GM18526 (cell line): Measurements from ENCODE around the gene ACTL9.

Experiments used
- POLR2A ChIP-seq: IDR thresholded peaks from 3 replicates; pipeline ENCODE4 v1.6.1; 2011; ENCODE audit not compliant: insufficient read length; ENCODE audit errors: extremely low read depth

ACTL9 gene, protein sequence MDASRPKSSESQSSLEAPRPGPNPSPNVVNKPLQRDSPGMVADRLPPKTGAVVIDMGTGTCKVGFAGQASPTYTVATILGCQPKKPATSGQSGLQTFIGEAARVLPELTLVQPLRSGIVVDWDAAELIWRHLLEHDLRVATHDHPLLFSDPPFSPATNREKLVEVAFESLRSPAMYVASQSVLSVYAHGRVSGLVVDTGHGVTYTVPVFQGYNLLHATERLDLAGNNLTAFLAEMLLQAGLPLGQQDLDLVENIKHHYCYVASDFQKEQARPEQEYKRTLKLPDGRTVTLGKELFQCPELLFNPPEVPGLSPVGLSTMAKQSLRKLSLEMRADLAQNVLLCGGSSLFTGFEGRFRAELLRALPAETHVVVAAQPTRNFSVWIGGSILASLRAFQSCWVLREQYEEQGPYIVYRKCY

DNA sequence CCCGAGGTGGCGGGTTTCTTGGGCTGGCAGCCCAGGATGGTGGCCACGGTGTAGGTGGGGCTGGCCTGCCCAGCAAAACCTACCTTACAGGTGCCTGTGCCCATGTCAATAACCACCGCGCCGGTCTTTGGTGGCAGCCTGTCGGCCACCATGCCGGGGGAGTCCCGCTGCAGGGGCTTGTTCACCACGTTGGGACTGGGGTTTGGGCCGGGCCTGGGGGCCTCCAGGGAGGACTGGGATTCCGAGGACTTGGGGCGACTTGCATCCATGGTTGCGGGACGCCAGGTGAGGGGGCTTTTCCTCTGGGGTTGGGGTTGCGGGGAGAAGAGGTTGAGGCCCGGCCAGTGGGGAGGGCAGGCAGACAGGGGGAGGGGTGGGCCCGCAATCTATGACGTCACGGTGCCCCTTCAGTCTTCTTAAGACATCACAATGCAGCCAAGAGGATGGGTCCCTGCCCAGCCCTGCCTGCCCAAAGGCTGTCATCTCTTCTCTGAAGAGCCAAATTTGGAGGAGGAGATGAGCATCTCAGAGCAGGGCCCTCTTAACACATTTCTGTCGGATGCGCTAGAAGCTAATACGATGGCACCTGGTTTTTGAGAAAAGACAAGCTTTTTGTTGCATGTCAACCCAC, at the start of gene ACTL9:
TSS of gene ACTL9 (minus strand) at position 363 of the 631 bp plus-strand sequence. CDS start at position 269, 94 bp downstream.
- no peak for TF ChIP-seq POLR2A

DNA sequence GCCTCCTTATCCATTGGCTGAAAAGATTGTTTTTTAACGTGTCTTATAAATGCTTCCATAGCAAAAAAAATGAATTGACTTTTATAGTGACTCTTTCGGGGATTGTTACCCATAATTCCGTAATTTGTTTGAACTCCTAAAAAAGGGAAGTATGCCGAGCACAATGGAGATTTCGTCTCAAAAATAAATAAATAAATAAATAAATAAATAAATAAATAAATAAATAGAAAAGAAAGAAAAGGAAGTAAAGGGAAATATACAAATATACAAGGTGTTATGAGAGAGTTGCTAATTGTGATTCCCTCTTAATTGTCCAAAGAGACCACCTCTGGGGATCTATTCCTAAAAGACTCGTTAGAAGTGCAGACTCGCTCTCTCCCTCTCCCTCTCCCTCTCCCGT, 39.8 kb upstream of the ACTL9 start:
- no peak for TF ChIP-seq POLR2A

DNA sequence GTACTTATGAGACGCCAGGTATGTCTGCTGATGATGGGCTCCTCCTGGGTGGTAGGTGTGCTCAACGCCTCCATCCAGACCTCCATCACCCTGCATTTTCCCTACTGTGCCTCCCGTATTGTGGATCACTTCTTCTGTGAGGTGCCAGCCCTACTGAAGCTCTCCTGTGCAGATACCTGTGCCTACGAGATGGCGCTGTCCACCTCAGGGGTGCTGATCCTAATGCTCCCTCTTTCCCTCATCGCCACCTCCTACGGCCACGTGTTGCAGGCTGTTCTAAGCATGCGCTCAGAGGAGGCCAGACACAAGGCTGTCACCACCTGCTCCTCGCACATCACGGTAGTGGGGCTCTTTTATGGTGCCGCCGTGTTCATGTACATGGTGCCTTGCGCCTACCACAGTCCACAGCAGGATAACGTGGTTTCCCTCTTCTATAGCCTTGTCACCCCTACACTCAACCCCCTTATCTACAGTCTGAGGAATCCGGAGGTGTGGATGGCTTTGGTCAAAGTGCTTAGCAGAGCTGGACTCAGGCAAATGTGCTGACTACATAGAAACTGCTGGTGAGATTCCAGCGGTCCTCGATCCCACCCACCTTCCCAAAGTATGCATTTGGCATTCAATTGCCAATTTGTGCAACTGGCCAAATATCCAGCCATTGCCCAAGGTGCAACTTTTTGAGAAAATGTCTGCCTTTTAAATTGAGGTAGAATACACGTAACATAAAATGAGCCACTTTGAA, 33.0 kb upstream of the ACTL9 start:
- TF ChIP-seq POLR2A: no peak

DNA sequence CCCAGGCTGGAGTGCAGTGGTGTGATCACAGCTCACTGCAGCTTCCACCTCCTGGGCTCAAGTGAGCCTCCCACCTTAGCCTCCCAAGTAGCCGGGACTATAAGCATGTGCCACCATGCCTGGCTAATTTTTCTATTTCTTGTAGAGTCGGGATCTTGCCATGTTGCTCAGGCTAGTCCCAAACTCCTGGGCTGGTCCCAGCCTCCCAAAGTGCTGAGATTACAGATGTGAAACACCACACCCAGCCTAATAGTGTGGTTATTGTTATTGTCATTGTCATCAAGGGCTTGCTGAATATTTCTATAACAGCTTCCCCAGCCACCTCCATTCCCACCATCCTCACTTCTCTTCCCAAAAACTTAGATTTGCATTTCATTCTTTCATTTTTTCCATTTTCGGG, 25.7 kb upstream of the ACTL9 start:
- TF ChIP-seq POLR2A: no peak

DNA sequence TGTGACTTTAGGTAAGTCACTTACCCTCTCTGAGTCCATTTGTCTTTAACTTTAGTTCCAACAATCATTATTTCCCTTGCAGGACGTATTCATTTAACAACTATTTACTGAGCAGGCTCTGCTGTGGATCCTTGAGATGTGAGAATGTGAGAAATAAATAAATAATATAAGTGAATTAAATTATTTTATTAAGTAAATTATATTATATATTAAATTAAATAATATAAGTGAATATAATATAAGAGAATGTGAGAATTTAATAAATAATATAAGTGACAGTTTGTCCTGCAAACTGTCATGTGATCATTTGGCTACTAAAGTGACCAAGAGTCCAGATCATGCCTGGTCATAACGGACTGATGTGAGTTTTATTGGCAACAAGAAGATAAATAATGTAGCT, 23.4 kb upstream of the ACTL9 start:
- TF ChIP-seq POLR2A: no peak

DNA sequence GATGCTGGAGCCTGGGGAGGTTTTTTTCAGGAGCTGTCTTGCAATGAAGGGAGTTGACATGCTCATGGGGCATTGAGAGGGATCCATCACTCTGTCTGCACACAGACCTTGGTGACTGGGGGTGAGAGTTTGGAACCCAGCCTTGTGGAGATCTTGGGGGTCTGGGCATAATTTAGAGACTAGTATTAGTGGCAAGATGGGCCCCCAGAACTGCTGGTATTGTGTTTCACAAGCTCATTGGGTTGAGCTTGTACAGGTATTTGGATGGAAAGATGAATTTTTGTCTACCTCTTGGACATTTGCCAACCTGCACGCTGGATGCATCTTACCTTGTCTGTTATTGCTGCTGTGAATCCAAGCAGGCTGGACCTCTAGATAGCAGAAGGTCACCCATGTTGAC, 22.7 kb upstream of the ACTL9 start, which contains the start of gene OR2Z1:
TSS of gene OR2Z1 (plus strand) at position 301 of the 400 bp plus-strand sequence. CDS start 9,395 bp downstream, outside the sequence.
- TF ChIP-seq POLR2A: no peak

DNA sequence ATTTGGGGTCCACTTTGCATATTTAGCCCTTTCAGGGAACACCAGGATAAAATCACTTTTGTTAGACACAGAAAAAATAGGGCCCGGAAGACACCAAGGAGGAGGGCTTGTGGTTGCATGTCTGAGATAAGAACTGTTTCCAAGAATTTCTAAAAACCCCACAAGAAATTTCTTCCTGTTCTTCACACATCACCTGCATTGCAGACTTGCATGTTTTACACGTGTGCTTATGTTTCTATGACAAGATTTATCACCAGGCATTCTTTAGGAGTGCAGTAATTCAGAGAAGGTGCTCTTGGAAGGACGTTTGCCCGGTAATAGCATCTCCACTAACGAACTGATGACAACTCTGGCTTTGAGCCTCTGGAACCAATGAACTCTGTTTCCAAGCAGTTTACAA, 7.1 kb upstream of the ACTL9 start:
- TF ChIP-seq POLR2A: no peak

DNA sequence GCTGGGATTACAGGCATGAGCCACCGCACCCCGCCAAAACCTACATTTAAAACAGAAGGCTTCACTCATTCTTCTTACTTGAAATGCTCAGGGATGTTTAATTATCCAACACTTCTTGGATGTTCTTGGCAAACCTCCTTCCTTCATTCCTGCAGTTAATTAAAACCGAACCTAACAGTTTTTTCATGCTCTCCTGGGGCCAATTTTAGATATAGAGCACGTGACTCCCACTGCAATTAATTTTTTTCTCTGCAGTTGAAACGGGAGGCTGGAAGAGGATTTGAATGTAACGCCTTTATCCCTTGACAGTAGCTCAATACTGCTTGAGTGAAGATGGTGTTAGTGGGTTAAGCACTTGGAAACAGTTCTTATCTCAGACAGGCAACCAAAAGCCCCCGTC, 4.6 kb upstream of the ACTL9 start:
- TF ChIP-seq POLR2A: no peak

DNA sequence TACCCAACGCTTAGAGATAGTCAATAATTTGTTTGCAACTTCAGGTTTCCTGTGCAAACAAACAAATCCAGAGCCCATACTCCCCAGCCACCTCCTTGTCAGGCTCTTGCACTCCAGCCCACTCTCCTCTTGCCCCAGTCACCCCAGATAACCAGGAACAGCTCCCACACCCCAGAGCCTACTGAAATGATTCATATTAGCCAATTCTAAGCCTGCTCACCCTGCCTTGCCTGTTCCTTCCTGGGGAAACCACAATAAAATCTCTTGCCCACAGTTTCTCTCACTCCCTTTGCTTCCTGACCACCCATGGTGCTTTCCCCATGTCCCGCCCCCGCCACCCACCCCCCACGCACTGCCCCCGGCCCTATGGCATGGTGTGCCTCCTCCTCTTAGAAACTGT, 3.8 kb upstream of the ACTL9 start:
- no peak for TF ChIP-seq POLR2A

DNA sequence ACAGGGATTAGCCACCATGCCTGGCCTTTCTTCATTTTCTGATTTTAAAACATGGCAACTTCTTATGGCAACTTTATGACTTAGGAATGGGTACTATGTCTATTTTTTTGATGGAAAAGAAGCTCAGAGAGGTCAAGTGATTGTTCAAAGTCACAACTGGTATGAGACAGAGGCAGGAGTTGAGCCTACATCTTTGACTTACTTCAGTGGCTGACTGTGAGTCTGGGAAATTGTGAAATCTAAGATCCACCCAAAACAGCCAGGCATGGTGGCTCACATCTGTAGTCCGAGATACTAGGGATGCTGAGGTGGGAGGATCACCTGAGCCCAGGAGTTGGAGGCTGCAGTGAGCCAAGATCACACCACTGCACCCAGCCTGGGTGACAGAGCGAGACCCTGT, 2.4 kb upstream of the ACTL9 start:
- no peak for TF ChIP-seq POLR2A

DNA sequence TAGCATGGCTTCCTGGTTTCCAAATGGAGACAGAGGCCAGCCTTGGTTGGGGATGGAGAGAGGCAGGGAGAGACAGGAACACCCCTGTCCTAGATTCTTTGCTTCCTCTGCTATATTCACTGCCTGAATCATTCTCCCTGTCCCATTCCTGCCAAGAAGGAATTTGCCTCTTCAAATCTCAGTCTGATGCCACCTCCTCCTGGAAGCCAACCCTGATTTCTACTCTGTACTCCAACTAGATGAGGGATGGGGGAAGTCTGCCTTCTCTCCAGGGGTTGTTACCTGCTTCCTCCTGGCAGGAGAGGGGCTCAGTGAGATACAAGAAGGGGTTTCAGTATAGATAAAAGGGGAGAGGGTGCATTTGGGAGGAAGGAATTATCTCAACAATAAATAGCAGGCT, 1.3 kb upstream of the ACTL9 start:
- no peak for TF ChIP-seq POLR2A

DNA sequence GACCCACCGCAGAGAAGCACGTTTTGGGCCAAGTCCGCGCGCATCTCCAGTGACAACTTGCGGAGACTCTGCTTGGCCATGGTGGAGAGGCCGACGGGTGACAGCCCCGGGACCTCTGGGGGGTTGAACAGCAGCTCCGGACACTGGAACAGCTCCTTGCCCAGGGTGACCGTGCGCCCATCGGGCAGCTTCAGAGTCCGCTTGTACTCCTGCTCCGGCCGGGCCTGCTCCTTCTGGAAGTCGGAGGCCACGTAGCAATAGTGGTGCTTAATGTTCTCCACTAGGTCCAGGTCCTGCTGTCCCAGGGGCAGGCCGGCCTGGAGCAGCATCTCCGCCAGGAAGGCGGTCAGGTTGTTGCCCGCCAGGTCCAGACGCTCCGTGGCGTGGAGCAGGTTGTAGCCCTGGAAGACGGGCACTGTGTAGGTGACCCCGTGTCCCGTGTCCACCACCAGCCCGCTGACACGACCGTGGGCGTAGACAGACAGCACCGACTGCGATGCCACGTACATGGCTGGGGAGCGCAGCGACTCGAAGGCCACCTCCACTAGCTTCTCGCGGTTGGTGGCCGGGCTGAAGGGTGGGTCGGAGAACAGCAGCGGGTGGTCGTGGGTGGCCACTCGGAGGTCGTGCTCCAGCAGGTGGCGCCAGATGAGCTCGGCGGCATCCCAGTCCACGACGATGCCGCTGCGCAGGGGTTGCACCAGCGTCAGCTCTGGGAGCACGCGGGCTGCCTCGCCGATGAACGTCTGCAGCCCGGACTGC, 743 bp downstream of the ACTL9 start:
- no peak for TF ChIP-seq POLR2A

DNA sequence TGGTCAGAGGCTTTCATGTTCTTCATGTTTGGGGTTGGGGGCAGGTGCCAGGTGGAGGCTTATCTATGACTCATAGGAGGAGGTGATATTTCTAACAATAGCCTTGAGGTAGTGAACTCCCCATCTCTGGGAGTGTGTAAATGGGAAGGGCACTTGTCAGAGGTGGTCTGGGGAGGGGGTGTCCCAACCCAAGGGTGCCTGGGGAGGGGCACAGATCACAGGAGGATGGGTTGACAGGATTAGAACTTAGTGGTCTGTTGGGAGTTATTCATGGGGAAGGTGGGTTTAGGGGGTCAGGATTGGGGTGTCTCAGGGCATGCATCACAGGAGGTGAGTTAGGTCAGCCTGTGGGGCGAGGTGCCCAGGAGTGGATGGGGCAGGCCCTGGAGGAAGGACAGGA, 1.6 kb downstream of the ACTL9 start:
- no peak for TF ChIP-seq POLR2A

DNA sequence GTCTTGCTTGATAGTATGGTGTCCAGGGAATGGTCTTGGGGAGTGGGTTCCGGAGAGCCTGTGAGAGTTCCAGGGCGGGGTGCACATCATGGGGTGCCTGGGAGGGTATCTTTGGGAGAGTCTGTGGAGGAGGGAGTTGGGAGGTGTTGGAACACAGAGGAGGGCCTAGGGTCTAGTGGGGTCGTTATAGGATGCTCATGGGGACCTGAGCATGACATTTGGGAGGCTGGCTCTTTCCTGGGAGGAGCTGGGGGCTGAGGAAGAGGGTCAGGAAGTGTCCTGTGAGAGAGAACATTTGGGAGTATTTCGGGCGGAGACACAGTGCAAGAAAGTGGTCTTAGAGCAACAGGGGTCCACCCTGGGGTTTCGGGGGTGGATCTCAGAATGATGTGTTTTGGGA, 2.7 kb downstream of the ACTL9 start:
- TF ChIP-seq POLR2A: no peak

DNA sequence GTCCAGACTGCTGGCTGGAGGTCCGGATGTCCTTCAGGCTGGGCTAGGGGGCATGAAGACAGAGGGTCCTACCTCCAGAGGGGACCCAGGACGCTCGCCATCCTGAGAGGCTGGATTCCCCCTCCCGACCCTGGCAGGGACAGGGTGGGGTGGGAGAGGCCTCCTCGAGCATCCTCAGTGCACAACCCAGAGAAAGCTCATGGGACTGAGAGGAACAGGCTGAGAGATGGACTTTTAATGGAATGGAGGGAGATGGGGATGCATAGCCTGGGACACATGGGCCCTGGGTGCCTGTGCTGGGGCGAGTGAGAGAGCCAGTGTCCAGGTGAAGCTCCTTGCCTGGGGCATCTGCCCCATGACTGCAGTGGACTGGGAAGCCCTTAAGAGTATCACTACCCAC, 3.1 kb downstream of the ACTL9 start:
- no peak for TF ChIP-seq POLR2A

DNA sequence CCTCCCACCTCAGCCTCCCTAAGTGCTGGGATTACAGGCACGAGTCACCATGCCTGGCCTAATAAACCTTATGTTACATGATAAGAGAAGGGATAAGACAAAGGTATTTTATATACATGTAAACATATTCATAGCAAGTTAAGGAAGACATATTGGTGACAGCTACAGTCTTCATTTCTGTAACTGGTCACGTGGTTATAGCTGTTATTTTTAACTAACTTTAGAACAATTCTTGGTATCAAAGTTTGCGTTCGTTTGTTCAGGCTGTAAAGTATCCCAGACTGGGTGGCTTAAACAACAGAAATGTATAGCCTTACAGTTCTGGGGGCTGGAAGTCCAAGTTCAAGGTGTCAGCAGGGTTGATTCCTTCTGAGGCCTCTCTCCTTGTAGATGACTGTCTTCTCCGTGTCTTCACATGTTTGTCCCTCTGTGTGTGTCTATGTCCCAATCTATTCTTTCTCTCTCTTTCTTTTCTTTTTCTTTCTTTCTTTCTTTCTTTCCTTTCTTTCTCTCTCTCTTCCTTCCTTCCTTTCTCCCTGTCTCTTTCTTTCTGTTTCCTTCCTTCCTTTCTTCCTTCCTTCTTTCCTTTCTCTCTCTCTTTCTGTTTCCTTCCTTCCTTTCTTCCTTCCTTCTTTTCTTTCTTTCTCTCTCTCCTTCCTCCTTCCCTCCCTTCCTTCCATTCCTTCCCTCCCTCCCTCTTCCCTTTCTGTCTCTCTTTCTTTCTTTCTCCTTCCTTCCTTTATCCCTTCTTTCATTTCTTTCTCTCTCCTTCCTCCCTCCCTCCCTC, 7.6 kb downstream of the ACTL9 start:
- no peak for TF ChIP-seq POLR2A
